Measurements from ENCODE around the gene MRTFB.

Gene MRTFB

DNA sequence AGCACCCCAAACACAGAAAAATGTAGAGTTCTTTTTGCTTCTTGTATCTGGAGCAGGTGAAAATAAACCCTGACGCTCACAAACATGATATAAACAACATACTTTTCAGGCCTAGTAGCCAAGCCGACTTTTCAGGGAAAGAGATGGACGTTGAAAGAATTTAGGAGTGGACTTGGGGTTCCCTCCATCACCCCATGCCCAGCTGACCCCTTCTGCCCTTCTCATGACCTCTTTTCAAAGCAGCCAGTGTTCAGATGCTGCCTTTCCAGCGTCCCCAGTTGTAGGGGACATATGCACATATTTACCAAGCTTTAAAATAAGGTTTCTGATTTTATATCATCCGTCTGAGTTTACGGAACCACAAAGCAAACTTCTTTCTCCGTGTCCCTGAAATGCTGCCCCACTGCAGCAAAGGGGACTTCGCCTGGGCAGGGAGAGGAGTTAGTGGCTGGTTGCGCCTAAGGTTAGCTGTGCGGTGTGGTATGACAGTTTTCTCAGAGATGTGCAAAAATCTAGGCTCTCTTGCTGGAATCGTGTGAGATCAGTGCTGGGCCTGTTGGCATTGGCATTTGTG lies 235.5 kb downstream of the MRTFB start:
- TF ChIP-seq, protein P1, sequence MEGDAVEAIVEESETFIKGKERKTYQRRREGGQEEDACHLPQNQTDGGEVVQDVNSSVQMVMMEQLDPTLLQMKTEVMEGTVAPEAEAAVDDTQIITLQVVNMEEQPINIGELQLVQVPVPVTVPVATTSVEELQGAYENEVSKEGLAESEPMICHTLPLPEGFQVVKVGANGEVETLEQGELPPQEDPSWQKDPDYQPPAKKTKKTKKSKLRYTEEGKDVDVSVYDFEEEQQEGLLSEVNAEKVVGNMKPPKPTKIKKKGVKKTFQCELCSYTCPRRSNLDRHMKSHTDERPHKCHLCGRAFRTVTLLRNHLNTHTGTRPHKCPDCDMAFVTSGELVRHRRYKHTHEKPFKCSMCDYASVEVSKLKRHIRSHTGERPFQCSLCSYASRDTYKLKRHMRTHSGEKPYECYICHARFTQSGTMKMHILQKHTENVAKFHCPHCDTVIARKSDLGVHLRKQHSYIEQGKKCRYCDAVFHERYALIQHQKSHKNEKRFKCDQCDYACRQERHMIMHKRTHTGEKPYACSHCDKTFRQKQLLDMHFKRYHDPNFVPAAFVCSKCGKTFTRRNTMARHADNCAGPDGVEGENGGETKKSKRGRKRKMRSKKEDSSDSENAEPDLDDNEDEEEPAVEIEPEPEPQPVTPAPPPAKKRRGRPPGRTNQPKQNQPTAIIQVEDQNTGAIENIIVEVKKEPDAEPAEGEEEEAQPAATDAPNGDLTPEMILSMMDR (conservative IDR thresholded peaks at IDR 0.05): no peak
- no peak overlapping the region for H3K27ac ChIP-seq

DNA sequence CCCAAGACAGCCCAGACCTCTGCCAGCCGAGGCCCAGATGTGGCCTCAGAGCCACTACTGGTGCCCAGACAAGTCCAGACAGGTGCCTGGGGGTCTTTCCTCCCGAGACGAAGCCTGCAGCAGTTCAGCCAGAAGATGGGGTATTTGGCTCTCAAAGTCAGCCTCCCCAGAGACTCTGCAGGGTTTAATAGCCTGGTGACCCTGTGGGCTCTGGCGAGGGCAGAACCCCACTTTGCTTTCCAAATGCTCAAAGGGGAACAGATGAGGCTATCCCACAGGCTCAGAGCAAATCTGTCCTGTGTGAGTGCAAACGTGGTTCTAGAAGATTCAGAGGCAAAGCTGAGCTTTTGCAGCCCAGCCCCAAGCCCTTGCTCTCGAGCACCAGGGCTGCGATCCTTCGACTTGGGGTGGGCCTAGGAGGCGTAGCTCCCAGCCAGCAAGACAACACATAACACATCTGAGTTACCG lies 236.0 kb downstream of the MRTFB start:
- peak overlapping the region; percentile 4; the same call in 1 of the 2 replicates for H3K27ac ChIP-seq
- TF ChIP-seq, protein P1 (conservative IDR thresholded peaks at IDR 0.05): no peak

DNA sequence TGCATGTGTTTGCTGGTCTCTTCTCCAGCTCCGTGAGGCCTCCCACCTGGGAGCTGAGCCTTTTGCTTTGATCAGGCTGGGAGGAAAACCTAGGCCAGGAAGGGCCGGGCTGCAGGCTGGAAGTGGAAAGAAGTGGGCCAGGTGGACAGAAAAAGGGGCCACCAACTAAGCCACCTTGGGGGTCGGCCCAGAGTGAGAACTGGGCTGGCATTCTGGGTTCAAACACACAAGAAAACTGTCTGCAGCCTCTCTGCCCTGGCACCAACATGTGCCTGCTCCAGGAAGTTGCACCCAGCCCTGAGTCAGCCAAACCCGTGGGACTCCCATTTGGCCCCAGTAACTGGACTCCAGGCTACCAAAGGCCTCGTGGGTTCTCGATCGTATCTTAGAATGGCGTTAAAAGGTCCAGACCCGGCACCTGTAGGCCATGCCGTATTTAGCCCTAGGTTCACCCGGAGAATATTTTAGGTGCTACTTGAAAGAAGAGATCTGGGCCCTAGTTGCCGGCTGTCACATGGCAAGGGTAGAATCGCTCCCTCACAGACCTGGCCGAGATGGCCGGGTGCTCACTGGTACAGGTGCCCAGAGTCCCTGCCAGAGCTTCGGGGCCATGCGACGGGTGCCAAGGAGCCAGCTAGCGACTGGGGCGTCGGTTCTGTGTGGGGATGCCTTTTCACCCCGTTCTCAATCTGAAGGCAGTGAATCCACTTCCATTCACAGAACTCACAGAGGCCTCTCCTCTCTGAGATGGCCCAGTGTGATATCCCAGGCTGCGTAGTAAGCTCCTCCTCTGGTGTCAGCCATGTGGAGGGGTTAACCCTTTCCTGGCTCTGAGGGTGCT lies 236.6 kb downstream of the MRTFB start:
- peak overlapping the region; percentile 4; the same call in 1 of the 2 replicates for H3K27ac ChIP-seq
- TF ChIP-seq, protein P1 (conservative IDR thresholded peaks at IDR 0.05): no peak

DNA sequence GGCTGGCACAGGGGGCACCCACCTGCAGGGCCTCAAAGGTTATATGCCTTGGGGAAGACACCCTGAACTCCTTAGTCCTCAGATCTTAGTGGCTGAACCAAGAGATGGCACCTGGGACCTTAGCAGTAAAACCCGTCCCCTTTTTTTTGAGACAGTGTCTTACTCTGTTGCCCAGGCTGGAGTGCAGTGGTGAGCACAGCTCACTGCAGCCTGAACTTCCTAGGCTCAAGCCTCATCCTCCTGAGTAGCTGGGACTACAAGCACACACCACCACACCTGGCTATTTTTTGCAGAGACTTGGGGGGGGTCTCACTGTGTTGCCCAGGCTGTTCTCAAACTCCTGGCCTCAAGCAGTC lies 237.2 kb downstream of the MRTFB start:
- TF ChIP-seq, protein P1 (conservative IDR thresholded peaks at IDR 0.05): no peak

DNA sequence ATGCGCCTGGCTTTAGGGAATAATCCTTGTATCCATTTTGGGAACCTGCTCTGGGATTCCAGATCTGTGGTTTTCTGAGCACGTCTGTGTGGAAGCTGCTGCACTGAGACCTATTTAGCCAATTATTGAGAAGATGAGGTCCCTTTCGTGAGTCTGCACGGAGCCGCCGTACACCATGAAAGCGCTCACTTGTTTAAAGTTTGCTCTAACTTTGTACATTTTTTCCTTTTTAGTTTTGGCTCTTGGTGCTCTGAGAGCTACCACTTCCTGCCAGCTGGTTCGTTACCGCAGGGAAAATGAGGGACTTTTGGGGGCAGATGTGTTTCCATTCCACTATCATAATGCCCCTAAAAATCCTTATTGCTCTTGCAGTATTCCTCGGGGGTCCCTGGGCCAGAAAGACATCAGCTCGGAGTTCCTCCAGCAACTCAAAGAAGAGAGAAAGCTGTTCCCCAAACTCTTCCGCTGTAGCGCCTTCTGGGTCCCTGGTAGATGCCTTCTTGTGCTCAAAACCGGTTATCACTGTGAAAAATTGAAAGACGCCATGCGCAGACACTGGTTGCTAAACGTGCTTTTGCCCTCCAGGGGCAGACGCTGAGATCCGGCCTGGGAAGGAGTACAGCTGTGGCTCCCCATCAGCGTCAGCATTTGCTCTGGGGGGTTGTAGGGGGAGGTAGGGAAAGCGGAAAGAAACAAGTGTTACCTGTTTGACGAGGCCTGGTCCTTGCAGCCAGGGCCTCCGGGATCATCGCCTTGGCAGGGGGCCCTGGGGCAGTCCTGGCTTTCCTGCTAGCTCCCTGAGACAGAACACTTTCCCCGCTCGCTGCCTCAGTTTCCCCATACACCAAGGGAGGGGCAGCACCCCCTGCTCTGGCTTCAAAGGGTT lies 238.1 kb downstream of the MRTFB start:
- peak overlapping the region; percentile 42; the same call in 1 of the 2 replicates for H3K27ac ChIP-seq
- TF ChIP-seq, protein P1 (conservative IDR thresholded peaks at IDR 0.05): peak; percentile 15; the same call in 1 of the 2 replicates

More for the DNA sequence above, 237.2 kb downstream of the MRTFB start:
- no peak overlapping the region; the same call in 1 of the 2 replicates for H3K27ac ChIP-seq

DNA sequence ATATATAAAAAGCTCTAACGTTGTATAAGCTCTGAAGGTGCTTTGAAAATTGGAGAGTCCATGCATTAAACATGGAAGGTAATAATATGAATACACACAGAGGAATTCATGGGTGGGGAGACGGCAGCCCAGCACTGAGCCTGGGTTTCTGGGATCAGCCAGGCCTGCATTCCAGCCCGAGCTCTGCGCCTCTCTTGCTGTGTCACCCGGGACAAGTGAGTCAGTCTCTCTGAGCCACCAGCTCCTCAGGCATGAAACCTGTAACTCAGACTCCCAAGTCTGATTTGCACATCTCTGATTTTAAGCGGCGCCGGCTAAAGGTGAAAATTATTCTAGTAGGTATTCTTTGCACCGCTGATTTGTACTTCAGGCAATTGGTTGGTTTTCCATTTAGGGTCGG lies 238.8 kb downstream of the MRTFB start:
- H3K27ac ChIP-seq: peak overlapping the region; percentile 42; the same call in 1 of the 2 replicates
- TF ChIP-seq, protein P1 (conservative IDR thresholded peaks at IDR 0.05): no peak

Data from VCaP (cell line).